Neural progenitor cell (in vitro differentiated cells): Measurements from ENCODE around the gene CKS1B. TPM values are rescaled to one million over a fixed set of nuclear protein-coding genes. Genes with fewer than 3 reads are reported as not detected.

Source experiments
- DNase-seq: peaks from one replicate; pipeline ENCODE4 v3.0.0-alpha.2; 2016; ENCODE audit warnings: low spot score
- H2AFZ ChIP-seq: fragments of 200-600 bp; sonication (generic); replicated peaks from 2 replicates; pipeline ENCODE4 v1.6.1; 2016; ENCODE audit warnings: antibody characterized with exemption
- H3F3A ChIP-seq: fragments of 200-600 bp; sonication (generic); 2 replicates; pipeline ENCODE4 v1.6.1; 2016; ENCODE audit warnings: antibody characterized with exemption, low read depth
- H3K27ac ChIP-seq: fragments of 200-600 bp; sonication (generic); 2 replicates; pipeline ENCODE4 v1.5.1; 2016; ENCODE audit warnings: mild to moderate bottlenecking
- H3K27me3 ChIP-seq: fragments of 200-600 bp; sonication (generic); 2 replicates; pipeline ENCODE4 v1.6.1; 2016; ENCODE audit warnings: mild to moderate bottlenecking, moderate library complexity
- H3K36me3 ChIP-seq: fragments of 200-600 bp; sonication (generic); 2 replicates; pipeline ENCODE4 v1.5.1; 2016
- H3K4me1 ChIP-seq: fragments of 200-600 bp; sonication (generic); 2 replicates; pipeline ENCODE4 v1.6.1; 2016; ENCODE audit warnings: mixed run types
- H3K4me2 ChIP-seq: fragments of 200-600 bp; sonication (generic); 2 replicates; pipeline ENCODE4 v1.6.1; 2016
- H3K4me3 ChIP-seq: fragments of 200-600 bp; sonication (generic); 2 replicates; pipeline ENCODE4 v1.5.1; 2016
- H3K79me2 ChIP-seq: fragments of 200-600 bp; sonication (generic); 2 replicates; pipeline ENCODE4 v1.6.1; 2016; ENCODE audit warnings: low read depth
- H3K9ac ChIP-seq: fragments of 200-600 bp; sonication (generic); 2 replicates; pipeline ENCODE4 v1.6.1; 2016
- H3K9me3 ChIP-seq: fragments of 200-600 bp; sonication (generic); 2 replicates; pipeline ENCODE4 v1.5.1; 2016; ENCODE audit warnings: low read depth
- H4K20me1 ChIP-seq: fragments of 200-600 bp; sonication (generic); 2 replicates; pipeline ENCODE4 v1.6.1; 2016; ENCODE audit warnings: low read depth
- H3K27ac Mint-ChIP-seq: 3 replicates; pipeline ENCODE4 v1.8.0; 2021; ENCODE audit warnings: mixed read lengths
- H3K27me3 Mint-ChIP-seq: 2 replicates; pipeline ENCODE4 v1.8.0; 2022; ENCODE audit warnings: low read depth, mild to moderate bottlenecking, inconsistent platforms, moderate library complexity, mixed read lengths; ENCODE audit not compliant: insufficient read depth
- H3K36me3 Mint-ChIP-seq: 3 replicates; pipeline ENCODE4 v1.8.0; 2021; ENCODE audit warnings: mixed read lengths
- H3K4me1 Mint-ChIP-seq: 3 replicates; pipeline ENCODE4 v1.8.0; 2021; ENCODE audit warnings: mixed read lengths
- H3K4me3 Mint-ChIP-seq: 3 replicates; pipeline ENCODE4 v1.8.0; 2021; ENCODE audit warnings: mild to moderate bottlenecking, moderate library complexity, mixed read lengths
- H3K9me3 Mint-ChIP-seq: 3 replicates; pipeline ENCODE4 v1.8.0; 2020; ENCODE audit warnings: mixed read lengths
- CTCF ChIP-seq: fragments of 200-600 bp; sonication (generic); IDR thresholded peaks from 2 replicates; pipeline ENCODE4 v1.5.1; 2017; ENCODE audit warnings: antibody characterized with exemption, mild to moderate bottlenecking
- EZH2 ChIP-seq: fragments of 200-600 bp; sonication (generic); IDR thresholded peaks from 2 replicates; pipeline ENCODE4 v1.6.1; 2017; ENCODE audit warnings: antibody characterized with exemption, mild to moderate bottlenecking, moderate library complexity
- EZH2phosphoT487 ChIP-seq: fragments of 200-600 bp; sonication (generic); IDR thresholded peaks from 2 replicates; pipeline ENCODE4 v1.6.1; 2017; ENCODE audit warnings: antibody characterized with exemption
- total RNA-seq: library from RNA; depleted of rRNA; stranded (reverse); fragments of >200 nt; gene quantifications from 2 replicates; pipeline ENCODE4 v1.2.3, GENCODE V29; 2015; ENCODE audit warnings: low replicate concordance

The CKS1B gene
- total RNA-seq, 1 donor from 2014 or later: 297 TPM

DNA sequence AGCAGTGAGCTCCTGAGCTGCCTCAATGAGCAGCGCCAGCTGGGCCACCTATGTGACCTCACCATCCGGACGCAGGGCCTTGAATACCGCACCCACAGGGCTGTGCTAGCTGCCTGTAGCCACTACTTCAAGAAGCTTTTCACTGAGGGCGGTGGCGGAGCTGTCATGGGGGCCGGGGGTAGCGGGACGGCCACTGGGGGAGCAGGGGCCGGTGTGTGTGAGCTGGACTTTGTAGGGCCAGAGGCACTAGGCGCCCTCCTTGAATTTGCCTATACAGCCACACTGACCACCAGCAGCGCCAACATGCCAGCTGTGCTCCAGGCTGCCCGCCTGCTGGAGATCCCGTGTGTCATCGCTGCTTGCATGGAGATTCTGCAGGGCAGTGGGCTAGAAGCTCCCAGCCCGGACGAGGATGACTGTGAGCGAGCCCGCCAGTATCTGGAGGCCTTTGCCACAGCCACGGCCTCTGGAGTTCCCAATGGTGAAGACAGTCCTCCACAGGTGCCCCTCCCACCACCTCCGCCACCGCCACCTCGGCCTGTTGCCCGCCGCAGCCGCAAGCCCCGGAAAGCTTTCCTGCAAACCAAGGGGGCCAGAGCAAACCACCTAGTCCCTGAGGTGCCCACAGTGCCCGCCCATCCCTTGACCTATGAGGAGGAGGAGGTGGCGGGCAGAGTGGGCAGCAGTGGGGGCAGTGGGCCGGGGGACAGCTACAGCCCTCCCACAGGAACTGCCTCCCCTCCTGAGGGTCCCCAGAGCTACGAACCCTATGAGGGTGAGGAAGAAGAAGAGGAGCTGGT lies 40.4 kb downstream of the CKS1B start:
- Histone ChIP-seq H3K9me3 (no peaks in the 10 kb centered on the region), H3K9ac (no peak overlapping the region), H3K27ac (no peak overlapping the region), H3K4me2 (no peak overlapping the region), H3K36me3 (no peaks in the 10 kb centered on the region), H3F3A (peaks cover 37% of the 10 kb centered on the region), H3K79me2 (peaks cover 15% of the 10 kb centered on the region), H3K4me1 (peaks cover 47% of the 10 kb centered on the region), H3K4me3 (no peak overlapping the region), H3K27me3 (no peaks in the 10 kb centered on the region), H2AFZ (no peak overlapping the region), H4K20me1 (peaks cover 5% of the 10 kb centered on the region)
- no peak overlapping the region for H3K27ac Mint-ChIP-seq
- no peak for TF ChIP-seq CTCF
- TF ChIP-seq EZH2: no peak
- TF ChIP-seq EZH2phosphoT487: no peak
- DNase-seq: no peak
- peaks cover 40% of the 10 kb centered on the region for H3K4me1 Mint-ChIP-seq
- H3K9me3 Mint-ChIP-seq: no peaks in the 10 kb centered on the region
- no peak overlapping the region for H3K4me3 Mint-ChIP-seq
- peaks cover 2% of the 10 kb centered on the region for H3K36me3 Mint-ChIP-seq
- peaks cover 7% of the 10 kb centered on the region for H3K27me3 Mint-ChIP-seq

DNA sequence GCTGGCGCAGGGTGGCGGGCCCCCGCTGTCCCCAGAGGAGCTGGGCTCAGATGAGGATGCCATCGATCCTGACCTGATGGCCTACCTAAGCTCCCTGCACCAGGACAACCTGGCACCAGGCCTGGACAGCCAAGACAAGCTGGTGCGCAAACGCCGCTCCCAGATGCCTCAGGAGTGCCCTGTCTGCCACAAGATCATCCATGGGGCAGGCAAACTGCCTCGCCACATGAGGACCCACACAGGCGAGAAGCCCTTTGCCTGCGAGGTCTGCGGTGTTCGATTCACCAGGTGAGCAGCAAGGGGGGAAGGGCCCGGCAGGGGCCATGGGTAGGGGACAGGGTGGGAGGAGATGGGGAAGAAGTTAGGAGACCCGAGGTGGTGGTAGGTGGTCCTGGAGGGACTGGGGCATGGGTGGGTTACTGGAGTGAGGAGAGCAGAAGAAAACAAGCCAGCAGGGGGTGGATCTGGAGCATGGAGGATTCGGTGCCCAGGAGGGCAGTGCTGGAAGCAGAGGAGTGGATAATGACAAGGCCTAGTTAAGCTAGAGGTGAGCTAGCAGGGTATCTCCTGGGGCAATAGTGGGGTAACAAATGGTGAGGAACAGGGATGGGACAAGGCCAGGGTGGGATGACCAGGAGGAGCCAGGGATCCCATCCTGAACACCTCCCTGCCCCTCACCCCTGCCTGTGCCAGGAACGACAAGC lies 41.2 kb downstream of the CKS1B start:
- peak overlapping the region; percentile 85 for H3K27ac Mint-ChIP-seq
- no peaks in the 10 kb centered on the region for H3K27me3 ChIP-seq
- H3K9me3 Mint-ChIP-seq: no peaks in the 10 kb centered on the region

GRCh38 chr1:155016231-155016831 lies 41.9 kb downstream of the CKS1B start:
- Mint-ChIP-seq H3K27ac (peak overlapping the region; percentile 85), H3K27me3 (peaks cover 11% of the 10 kb centered on the region), H3K4me1 (peaks cover 39% of the 10 kb centered on the region), H3K9me3 (no peaks in the 10 kb centered on the region), H3K36me3 (peaks cover 2% of the 10 kb centered on the region), H3K4me3 (no peak overlapping the region)
- H3K4me2 ChIP-seq: peak overlapping the region; percentile 58
- H4K20me1 ChIP-seq: peaks cover 5% of the 10 kb centered on the region
- H3K27ac ChIP-seq: no peak overlapping the region
- H3K4me3 ChIP-seq: no peak overlapping the region
- DNase-seq: no peak
- H3K9me3 ChIP-seq: no peaks in the 10 kb centered on the region
- H3F3A ChIP-seq: peaks cover 30% of the 10 kb centered on the region
- no peak overlapping the region for H3K9ac ChIP-seq
- H3K79me2 ChIP-seq: peaks cover 12% of the 10 kb centered on the region
- peaks cover 38% of the 10 kb centered on the region for H3K4me1 ChIP-seq
- H3K27me3 ChIP-seq: no peaks in the 10 kb centered on the region
- no peak for TF ChIP-seq CTCF
- TF ChIP-seq EZH2phosphoT487: no peak
- no peak for TF ChIP-seq EZH2
- H3K36me3 ChIP-seq: no peaks in the 10 kb centered on the region
- H2AFZ ChIP-seq: no peak overlapping the region

More for the DNA sequence above, 41.2 kb downstream of the CKS1B start:
- Histone ChIP-seq H3K9me3 (no peaks in the 10 kb centered on the region), H3K4me3 (no peak overlapping the region), H3F3A (peaks cover 36% of the 10 kb centered on the region), H3K79me2 (peaks cover 12% of the 10 kb centered on the region), H4K20me1 (peaks cover 5% of the 10 kb centered on the region), H3K36me3 (no peaks in the 10 kb centered on the region), H3K27ac (no peak overlapping the region), H3K4me1 (peaks cover 45% of the 10 kb centered on the region), H2AFZ (no peak overlapping the region), H3K4me2 (no peak overlapping the region), H3K9ac (no peak overlapping the region)
- no peak for TF ChIP-seq CTCF
- no peak for TF ChIP-seq EZH2
- TF ChIP-seq EZH2phosphoT487: no peak
- no peak overlapping the region for H3K4me3 Mint-ChIP-seq
- H3K27me3 Mint-ChIP-seq: peaks cover 7% of the 10 kb centered on the region
- peaks cover 2% of the 10 kb centered on the region for H3K36me3 Mint-ChIP-seq
- no peak for DNase-seq
- H3K4me1 Mint-ChIP-seq: peaks cover 43% of the 10 kb centered on the region
